Activated CD4-positive, alpha-beta T cell treated with anti-CD3 and anti-CD28 coated beads, Interleukin-2, Interleukin-4, amounts not matched to agents 100 ng/mL and 50 ng/mL, durations not matched to agents 16 hours and 8 hours (primary cell): ENCODE data around the gene INPPL1.
"Not testable (repeated sequence)": the region's sequence is repeated elsewhere in the genome, so short reads cannot be mapped to it uniquely, and the experiment has no call there.

Source experiments
- DNase-seq: peaks from one replicate; pipeline ENCODE4 v3.0.0-alpha.2; 2020; ENCODE audit warnings: low spot score

The INPPL1 gene

DNA sequence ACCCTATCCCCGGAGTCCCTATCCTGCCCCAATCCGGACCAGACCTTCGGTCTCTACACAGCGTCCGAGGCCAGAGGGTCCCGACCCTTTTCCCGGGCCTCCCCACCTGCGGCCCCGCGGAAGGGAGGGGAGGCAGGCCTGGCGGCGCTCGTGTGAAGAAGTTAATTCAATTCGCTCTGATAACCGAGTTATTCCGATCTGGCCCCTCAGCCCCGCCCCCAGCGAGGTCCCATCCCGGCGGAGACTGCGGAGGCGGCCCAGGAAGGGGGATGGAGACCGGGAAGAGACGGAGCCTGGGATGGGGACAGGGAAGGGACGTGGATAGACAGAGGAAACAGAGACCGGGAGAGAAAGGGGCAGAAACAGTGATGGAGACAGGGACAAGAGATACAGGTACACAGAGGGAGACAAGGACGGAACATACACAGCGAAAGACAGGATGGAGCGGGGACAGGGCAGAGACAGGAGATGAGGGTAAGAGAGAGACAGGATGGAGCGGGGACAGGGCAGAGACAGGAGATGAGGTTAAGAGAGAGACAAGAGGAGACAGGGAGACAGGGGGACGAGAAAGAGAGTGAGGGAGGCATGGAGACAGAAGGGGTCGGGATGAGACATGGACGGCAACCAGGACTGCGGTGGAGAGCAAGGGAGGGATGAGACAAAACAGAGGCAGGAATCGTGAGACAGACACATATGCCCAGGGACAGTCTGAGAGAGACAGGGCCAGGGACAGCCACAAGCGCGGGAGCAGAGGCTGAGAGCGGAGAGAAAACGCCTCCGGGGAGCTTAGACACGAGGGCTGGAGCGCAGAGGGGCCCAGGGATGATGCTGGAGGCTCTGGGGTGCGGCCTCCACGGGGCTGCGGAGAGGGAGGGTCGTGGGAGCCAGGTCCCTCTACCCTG, 20.0 kb downstream of the INPPL1 start:
- no peak for DNase-seq

DNA sequence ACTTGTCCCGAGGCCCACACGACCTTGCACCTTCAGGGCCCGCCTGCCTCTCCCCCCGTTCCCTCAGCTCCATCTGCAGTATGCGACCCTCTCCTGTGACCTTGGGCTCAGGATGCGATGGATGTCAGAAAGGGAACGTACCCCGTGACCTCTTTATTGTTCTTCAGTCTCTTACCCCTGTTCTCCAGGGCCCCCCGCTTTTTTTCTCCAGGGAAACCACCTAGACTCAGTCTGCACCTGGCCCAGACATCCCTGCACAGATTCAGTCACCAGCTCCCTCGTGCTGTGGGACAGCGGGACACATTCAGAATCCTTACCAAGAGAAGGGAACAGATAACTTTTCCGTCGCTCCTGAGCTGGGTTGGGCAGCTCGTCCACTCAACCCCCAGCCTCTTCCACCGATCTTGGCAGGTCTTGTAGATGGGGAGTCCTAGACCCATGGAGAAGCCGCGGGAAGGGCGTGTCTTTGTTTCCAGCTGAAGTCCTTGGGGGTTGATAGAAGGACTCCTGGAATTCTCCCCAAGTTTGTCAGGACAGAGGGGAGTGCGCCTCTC, 20.8 kb downstream of the INPPL1 start:
- no peak for DNase-seq

DNA sequence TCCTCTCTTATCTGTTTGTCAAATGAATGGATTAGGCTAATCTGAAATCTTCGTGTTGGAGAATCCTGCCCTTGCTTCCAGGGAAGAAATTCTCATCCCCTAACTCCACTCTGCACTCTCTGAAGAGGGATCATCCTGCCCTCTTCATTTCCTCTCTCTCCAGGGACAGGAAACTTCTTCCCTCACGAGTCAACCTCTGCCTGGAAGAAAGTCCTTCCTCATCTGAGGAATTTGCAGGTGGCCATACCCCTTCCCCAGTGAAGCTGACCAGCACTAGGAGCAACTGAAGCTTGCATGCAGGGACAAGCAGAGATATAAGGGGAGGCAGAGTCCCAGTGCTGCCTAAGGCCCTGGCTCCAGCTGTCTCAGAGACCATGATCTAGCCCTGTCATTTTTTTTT, 23.0 kb downstream of the INPPL1 start:
- no peak for DNase-seq

DNA sequence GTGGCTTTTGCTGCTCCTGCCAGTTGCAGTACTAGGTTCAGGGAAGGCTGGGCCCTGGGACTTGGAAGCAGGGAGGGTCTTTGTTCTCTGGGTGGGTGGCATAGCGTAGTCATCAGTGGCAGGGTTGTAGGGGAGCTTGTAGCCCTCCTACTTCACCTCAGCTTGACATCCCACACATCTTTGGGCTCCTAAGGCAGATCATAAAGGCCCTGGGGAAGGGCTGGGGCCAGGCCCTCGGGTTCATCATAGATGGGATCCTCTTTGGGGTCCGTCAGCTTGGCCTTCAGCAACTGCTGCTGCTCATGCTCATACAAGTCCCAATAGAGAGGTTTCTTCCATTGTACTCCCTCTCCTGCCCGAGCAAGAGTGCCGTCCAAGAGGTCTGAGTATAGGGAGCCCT, 25.4 kb downstream of the INPPL1 start:
- DNase-seq: no peak

DNA sequence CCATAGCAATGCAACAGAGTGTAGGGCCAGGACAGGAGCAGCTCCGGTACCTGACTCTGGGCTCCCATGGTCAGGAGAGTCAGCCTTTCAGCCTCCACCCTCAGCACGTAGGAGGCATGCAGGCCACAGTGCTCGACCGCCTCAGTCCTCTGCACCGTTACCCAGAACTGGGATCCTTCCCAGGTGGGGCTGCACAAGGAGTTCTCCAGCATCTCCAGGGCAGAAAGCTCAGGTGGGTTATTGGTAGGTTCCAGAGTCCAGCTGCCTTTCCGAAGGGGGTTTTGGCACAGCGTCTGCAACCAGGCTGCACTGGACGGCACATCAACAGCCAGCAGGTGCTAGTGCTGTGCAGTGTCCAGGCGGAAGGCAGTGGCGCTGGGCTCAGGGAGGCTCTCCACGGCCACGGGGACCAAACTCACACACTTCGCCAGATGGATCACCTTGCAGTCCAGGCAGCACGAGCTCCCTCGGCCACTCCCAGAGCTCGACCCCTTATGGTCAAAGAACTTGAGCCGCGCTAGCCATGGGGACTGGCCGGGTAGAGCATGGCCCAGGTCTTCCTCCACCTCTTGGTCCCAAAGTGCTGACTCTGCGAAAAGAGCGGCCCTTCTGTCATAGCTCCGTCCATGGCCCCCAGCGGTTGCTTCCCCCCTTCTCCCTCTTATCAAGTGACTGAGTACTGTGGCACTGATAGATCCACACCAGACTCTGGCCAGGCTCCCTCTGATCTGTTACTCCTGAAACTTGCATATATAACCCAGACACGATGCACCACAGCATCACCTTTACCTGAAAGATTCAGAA, 26.3 kb downstream of the INPPL1 start:
- DNase-seq: no peak

DNA sequence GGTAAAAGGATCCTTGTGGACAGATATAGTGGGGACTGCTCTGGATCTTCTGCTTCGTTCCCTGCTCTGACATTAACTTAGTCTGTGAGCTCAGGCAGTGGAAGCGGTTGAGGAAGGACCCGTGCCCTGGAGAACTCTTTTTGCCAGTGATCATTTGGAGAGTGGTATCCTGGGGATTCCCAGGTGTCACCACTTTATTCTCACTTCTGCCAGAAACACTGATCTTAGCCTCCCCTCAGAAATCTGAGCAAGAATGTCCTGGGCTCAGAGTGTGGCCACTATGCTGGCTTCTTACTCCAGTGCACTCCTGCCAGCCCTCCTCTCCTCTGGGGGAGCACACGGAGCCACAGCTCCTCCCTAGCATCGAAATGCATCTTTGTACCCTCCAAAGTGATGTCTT, 27.0 kb downstream of the INPPL1 start:
- DNase-seq: no peak

DNA sequence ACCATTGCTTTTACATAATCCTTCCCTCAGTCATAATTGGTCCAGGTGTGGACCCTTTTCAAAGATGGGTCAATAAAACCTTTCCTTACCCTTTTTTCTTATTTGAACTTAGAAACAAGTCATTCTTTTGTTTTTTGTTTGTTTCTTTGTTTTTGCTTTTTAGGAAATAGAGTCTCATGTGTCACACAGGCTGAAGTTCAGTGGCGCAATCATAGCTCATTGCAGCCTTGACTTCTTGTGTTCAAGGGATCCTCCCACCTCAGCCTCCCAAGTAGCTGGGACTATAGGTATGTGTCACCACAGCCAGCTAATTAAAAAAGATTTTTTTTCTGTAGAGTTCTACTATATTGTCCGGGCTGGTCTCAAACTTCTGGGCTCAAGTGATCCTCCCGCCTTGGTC, 28.8 kb downstream of the INPPL1 start:
- DNase-seq: no peak

DNA sequence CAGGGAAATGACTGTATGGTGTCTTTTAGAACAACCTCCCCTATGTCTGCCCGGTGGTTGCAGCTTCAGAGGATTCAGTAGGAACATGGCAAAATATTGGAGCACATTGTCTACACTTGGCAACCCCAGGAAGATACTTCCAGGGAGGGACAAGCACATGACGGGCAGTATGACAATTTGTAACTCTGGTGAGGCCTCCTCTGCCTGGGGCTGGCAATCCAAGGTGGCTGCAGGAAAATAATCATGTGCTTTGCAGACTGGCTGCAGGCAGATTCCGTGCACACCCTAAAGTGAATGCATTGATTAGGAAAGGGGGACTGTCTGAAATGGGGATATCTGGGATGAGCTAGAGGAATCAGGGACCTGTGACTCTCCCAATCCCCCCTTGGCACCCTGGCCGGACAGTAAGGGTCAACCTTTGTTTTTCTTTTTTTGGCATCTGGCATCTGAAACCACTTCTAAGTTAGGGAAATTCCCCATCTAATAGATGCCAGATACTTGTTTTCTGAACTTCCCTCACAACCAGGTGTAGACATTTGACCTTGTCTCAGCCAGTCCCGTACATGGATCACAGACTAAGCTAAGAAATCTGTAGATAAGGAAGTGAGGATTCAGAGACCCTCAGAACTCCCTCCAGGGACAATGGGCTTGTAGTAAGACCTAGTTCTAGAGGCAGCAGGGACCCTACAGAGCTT, 29.9 kb downstream of the INPPL1 start:
- DNase-seq: no peak

DNA sequence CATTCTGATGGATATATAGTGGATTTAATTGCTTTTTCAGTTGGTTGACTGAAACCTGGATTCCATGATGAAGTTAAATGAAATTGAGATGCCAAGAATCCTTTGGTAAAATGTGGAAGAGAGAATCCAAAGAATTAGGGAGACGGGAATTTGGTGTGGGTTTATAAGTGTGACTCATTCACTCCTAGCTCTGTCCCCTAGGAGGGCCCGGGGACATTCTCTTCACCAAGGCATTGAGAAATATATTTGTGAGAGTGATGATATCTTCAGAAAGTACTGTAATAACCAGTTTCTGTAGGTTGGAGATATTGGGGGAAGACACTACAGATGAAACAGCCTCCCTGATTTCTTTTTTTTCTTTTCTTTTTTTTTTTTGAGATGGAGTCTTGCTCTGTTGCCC, 33.0 kb downstream of the INPPL1 start:
- DNase-seq: no peak

DNA sequence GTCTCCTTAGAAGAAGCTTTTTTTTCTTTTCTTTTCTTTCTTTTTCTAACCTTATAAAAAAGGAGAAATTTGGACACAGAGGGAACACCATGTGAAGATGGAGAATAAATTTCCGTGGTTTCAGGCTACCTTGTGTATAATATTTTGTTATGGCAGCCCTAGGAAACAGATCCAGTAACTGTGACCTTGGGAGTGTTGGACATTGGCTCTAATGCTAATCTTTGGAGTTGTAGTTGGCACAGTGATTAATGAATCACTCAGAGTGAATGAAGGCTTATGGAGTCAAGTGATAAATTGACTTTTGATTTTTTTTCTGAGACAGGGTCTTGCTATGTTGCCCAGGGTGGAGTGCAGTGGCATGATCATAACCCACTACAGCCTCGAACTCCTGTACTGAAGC, 34.9 kb downstream of the INPPL1 start:
- no peak for DNase-seq

DNA sequence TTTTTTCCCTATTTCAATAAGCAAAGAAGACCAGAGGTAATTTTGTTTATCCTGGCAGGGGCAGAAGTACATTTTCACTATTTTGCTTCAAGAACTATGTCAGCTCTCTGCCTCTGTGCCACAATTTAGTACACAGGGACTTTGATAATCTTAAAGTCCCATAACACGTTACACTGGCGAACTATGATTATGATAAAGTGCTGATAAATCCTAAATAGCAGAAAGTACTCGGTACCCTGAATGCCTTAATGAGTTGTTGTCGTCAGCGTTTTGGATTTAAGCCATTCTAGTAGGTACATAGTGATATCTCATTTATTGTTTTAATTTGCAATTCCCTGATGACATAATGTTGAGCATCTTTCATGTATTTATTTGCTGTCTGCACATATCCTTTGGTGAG, 36.0 kb downstream of the INPPL1 start:
- DNase-seq: no peak

DNA sequence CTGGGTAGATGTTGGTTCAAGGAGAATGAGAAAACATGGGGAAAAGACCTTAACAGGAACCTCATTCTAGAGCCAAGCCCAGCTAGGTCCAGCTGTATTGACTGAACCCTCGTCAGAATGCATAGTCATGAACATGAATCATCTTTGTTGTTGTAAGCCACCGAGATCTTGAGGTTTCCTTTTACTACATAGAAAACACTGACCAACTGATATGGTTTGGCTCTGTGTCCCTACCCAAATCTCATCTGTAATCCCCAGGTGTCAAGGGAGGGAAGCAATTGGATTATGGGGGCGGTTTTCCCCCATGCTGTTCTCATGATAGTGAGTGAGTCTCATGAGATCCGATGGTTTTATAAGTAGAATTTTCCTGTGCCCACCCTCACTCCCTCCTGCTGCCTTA, 38.8 kb downstream of the INPPL1 start:
- no peak for DNase-seq

DNA sequence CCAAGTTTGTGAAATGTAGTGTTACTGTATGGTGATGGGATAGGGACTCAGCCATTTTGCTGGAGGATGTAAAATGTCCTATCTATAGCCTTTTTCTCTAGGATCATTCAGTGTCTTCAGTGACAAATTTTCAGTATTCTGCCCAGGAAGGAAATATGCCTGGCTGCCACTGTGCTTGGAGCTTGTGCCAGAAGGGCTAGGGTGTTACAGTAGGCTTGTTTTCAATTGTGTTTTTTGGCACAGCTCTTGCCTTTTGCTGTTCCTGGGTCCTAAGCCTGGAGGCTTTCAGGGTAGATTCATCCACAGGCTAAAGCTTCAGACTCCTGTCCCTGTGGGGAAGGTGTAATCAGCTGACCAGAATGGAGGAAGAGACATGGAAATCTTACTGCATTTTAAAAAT, 41.4 kb downstream of the INPPL1 start:
- DNase-seq: no peak

DNA sequence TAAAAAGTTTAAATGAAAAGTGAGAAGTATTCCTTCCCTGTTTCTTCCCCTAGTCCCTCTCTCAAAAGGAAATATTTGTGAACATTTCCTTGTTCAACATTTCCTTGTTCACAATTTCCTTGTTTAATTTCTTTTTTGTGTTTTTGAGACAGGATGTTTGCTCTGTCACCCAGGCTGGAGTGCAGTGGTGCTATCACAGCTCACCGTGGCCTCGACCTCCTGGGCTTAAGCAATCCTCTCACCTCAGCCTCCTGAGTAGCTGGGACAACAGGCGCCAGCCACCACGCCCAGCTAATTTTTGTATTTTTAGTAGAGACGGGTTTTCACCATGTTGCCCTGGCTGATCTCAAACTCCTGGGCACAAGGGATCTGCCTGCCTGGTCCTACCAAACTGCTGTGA, 42.4 kb downstream of the INPPL1 start:
- DNase-seq: not testable (repeated sequence)

DNA sequence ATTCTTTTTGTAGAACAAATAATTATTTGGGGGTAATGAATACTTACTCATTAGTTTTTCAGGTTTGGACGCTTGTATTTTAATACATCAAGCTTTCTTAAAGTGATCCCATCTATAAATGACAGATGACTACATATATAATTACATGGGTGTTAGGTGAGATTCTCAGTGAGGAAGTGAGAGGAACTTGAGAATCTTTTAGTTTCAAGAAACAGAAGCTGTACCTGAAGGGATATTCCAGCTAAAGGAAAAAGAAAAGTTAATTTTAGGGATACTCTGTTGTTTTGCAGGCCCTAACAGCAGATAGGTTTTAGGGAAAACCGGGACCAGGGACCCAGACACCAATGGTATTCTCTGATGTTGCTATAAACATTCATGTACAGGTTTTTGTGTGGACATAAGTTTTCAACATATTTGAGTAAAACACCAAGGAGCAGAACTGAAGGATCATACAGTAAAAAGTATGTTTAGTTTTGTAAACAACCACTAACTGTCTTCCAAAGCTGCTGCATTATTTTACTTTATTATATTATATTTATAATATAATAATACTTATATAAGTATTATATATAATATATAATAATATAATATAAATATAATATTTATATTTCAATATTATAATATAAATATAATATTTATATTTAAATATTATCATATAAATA, 43.5 kb downstream of the INPPL1 start:
- no peak for DNase-seq

DNA sequence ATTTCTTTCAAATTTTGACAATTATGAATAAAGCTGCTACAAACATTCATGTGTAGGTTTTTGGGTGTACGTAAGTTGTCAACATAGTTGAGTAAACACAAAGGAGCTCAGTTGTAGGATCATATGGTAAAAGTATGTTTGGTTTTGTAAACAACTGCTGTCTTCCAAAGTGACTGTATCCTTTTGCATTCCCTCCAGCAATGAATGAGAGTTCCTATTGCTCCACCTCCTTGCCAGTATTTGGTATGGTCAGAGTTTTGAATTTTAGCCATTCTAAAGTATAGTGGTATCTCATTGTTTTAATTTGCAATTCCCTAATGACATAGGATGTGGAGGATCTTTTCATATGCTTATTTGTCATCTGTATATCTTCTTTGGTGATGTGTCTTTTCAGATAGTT, 47.4 kb downstream of the INPPL1 start:
- DNase-seq: no peak

DNA sequence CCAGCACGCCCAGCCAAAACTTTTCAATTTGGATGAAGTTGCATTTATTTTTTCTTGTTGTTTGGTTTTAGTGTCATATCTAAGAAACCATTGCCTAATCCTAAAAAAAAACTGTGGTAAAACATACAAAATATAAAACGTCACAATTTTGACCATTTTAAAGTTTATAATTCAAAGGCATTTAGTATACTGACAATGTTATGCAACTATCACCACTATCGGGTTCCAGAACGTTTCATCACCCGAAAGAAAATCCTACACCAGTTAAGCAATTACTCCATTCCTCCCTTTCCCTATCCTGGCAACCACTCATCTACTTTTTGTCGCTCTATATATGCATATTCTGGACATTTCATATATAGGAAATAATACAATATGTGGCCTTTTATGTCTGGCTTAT, 49.9 kb downstream of the INPPL1 start:
- DNase-seq: no peak

DNA sequence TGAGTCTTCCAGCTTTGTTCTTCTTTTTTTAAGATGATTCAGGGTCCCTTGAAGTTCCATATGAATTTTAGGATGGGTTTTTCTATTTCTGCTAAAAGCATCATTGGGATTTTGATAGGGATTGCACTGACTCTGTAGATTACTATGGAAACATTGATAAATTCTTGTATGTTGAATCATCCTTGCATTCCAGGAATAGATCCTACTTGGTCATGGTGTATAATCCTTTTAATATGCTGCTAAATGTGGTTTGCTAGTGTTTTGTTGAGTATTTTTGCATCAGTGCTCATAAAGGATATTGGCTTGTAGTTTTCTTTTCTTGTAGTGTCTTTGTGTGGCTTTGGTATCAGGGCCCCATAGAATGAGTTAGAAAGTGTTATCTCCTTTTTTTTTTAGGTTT, 54.3 kb downstream of the INPPL1 start:
- DNase-seq: no peak

DNA sequence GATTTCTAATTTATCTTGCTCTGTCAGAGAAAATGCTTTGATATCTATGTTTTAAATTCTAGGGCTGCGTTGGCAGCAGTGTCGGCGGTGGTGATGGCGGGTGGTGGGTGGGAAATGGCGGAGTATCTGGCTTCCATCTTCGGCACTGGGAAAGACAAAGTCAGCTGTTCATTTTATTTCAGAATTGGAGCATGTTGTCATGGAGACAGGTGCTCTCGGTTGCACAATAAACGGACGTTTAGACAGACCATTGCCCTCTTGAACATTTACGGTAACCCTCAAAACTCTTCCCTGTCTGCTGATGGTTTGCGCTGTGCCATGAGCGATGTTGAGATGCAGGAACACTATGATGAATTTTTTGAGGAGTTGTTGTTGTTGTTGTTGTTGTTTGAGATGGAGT, 55.5 kb downstream of the INPPL1 start:
- DNase-seq: no peak

DNA sequence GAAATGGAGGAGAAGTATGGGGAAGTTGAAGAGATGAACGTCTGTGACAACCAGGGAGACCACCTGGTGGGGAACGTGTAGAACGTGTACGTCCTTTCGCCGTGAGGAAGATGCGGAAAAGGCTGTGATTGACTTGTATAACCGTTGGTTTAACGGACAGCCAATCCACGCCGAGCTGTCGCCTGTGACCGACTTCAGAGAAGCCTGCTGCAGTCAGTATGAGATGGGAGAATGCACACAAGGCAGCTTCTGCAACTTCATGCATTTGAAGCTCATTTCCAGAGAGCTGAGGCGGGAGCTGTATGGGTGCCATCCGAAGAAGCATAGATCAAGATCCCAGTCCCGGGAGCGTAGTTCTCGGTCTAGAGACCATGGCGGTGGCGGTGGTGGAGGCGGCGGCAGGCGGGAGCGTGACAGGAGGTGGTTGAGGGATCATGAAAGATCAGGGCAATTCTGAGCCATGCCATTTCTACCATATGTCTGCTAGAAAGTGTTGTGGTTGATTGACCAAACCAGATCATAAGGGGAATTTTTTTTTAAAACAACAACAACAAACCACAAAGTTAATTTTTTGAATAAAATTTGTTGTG, 56.3 kb downstream of the INPPL1 start:
- DNase-seq: no peak

DNA sequence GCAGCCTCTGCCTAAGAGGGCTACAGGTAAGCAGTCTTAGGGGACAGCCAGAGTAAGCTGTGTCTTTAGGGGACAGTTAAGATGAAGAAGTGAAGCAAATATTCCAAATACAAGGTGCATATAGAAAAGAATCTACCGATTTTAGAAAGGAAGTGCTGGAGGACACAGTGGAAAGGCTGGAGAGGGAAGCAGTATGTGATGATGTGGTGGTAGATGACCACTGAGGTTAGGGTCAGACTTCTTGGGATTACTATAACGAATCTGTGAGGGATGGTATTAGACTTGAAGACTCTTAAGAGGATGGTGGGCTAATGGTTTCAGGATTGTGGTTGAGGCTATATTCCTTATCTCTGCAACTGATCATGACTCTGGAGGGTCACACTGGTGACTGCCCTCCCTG, 59.4 kb downstream of the INPPL1 start:
- no peak for DNase-seq

DNA sequence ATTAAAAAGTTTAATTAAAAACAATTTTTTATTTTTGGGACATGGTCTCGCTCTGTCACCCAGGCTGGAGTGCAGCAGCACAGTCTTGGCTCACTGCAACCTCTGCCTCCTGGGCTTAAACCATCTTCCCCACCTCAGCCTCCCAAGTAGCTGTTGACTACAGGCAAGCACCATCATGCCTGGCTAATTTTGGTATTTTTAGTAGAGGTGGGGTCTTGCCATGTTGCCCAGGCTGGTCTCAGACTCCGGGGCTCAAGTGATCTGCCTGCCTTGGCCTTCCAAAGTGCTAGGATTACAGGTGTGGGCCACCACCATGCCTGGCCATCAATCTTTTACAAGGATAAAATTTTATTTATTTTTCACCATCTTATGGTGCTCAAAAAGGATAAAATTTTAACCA, 62.7 kb downstream of the INPPL1 start:
- DNase-seq: no peak
